Loucy (cell line): ENCODE results near the gene ATP5PB.

ENCODE experiments used
- EZH2phosphoT487 ChIP-seq: fragments of 200-600 bp; IDR thresholded peaks from 2 replicates; pipeline ENCODE4 v1.6.1; 2018; ENCODE audit warnings: antibody characterized with exemption, mild to moderate bottlenecking, moderate library complexity, borderline replicate concordance
- TF ChIP-seq, protein P1 (sequence below): fragments of 200-600 bp; sonication (generic); conservative IDR thresholded peaks from 2 replicates; pipeline ENCODE4 v1.5.1; 2014; ENCODE audit warnings: mild to moderate bottlenecking, antibody characterized with exemption, low read length

DNA sequence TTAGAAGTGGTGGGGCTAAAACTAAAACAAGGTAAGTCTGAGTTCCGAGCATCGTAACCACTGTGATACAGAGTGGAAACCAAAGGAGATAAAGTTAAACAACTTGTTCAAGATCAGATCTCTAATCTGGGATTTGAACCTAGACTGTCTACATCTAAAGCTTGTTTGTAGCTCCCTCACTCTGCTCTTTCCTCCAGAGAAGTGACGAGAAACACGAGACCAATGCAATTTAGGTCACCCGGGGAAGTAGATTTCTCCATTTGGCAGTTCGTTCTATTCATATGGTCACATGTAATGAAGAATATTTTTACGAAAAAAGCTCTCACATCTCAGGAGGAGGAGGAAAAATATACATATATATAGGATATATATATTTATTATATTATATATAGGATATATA, 52.4 kb downstream of the ATP5PB start:
- no peak for TF ChIP-seq EZH2phosphoT487
- TF ChIP-seq, protein P1, sequence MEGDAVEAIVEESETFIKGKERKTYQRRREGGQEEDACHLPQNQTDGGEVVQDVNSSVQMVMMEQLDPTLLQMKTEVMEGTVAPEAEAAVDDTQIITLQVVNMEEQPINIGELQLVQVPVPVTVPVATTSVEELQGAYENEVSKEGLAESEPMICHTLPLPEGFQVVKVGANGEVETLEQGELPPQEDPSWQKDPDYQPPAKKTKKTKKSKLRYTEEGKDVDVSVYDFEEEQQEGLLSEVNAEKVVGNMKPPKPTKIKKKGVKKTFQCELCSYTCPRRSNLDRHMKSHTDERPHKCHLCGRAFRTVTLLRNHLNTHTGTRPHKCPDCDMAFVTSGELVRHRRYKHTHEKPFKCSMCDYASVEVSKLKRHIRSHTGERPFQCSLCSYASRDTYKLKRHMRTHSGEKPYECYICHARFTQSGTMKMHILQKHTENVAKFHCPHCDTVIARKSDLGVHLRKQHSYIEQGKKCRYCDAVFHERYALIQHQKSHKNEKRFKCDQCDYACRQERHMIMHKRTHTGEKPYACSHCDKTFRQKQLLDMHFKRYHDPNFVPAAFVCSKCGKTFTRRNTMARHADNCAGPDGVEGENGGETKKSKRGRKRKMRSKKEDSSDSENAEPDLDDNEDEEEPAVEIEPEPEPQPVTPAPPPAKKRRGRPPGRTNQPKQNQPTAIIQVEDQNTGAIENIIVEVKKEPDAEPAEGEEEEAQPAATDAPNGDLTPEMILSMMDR: no peak
